AG04449 (cell line): ENCODE measurements around the gene ARID1A.

Experiments
- CTCF ChIA-PET: fragments of 350-600 bp; formaldehyde crosslinking; extraction: SDS; loops from one replicate; lab custom pipeline; 2021; ENCODE audit warnings: antibody characterized with exemption; lab: Yijun Ruan, JAX
- POLR2A ChIA-PET: fragments of 400-600, 350-600 bp; formaldehyde crosslinking; extraction: SDS; loops from one replicate; lab custom pipeline; 2020; ENCODE audit warnings: antibody characterized with exemption, inconsistent platforms; lab: Yijun Ruan, JAX
- DNase-seq: peaks from one replicate; pipeline ENCODE4 v3.0.0-alpha.2; 2010; ENCODE audit warnings: low read depth, low spot score
- H3K4me3 ChIP-seq: 2 replicates; pipeline ENCODE4 v1.5.1; 2011; ENCODE audit warnings: low read depth, mild to moderate bottlenecking, control low read depth, low read length
- CTCF ChIP-seq: IDR thresholded peaks from one replicate; pipeline ENCODE4 v1.5.1; 2011; ENCODE audit warnings: mild to moderate bottlenecking, moderate library complexity, low read length, control low read depth, inconsistent platforms; ENCODE audit not compliant: insufficient read depth; ENCODE audit errors: missing control alignments

Gene ARID1A

GRCh38 chr1:26771285-26771642 is 75.4 kb downstream of the ARID1A start:
- no peak overlapping the region for H3K4me3 ChIP-seq
- no peak for TF ChIP-seq CTCF
- no peak for DNase-seq
- ChIA-PET CTCF (interaction anchor here (0.6 to 2.5 kb wide), 6 partner anchors 9 to 169 kb away, joined by 3 to 16 read pairs (median 3); partner anchors contain the start of gene PIGV), POLR2A (interaction anchor here (0.6 to 2.1 kb wide), 9 partner anchors 10 to 90 kb away, joined by 3 to 10 read pairs (median 5); partner anchors contain the start of gene PIGV)

GRCh38 chr1:26771643-26772321 is 76.0 kb downstream of the ARID1A start:
- ChIA-PET CTCF (interaction anchor here (0.6 to 2.5 kb wide), 8 partner anchors 10 to 186 kb away, joined by 3 to 16 read pairs (median 3); partner anchors contain the start of gene PIGV), POLR2A (interaction anchor here (0.9 to 2.1 kb wide), 9 partner anchors 9 to 79 kb away, joined by 3 to 10 read pairs (median 5); partner anchors contain the start of gene PIGV)
- no peak for TF ChIP-seq CTCF
- DNase-seq: peak; percentile 95
- no peak overlapping the region for H3K4me3 ChIP-seq

- ChIA-PET POLR2A (interaction anchor here (1.0 to 2.1 kb wide), 5 partner anchors 14 to 80 kb away, joined by 3 to 8 read pairs (median 5); partner anchors contain the start of gene PIGV), CTCF (interaction anchor here (0.9 to 2.4 kb wide), 3 partner anchors 13 to 36 kb away, joined by 3 to 11 read pairs (median 3); no protein-coding TSS in a partner anchor)
- DNase-seq: peak; percentile 98
- no peak overlapping the region for H3K4me3 ChIP-seq
- TF ChIP-seq CTCF: no peak
These were observed 76.9 kb downstream of the ARID1A start for GRCh38 chr1:26772687-26773086.

GRCh38 chr1:26774462-26774861 is 78.6 kb downstream of the ARID1A start:
- no peak for TF ChIP-seq CTCF
- H3K4me3 ChIP-seq: no peak overlapping the region
- DNase-seq: no peak
- ChIA-PET CTCF (interaction anchor here (1.1 to 2.4 kb wide), 3 partner anchors 11 to 35 kb away, joined by 3 to 11 read pairs (median 3); partner anchors contain the start of gene PIGV), POLR2A (no interaction called here)

GRCh38 chr1:26775666-26776065 is 79.9 kb downstream of the ARID1A start:
- no peak for TF ChIP-seq CTCF
- POLR2A ChIA-PET: no interaction called here
- CTCF ChIA-PET: no interaction called here
- no peak overlapping the region for H3K4me3 ChIP-seq
- DNase-seq: no peak

- TF ChIP-seq CTCF: no peak
- no peak overlapping the region for H3K4me3 ChIP-seq
- ChIA-PET CTCF (interaction anchor here (1.2 to 4.1 kb wide), 3 partner anchors 10 to 175 kb away, joined by 3 to 32 read pairs (median 4); partner anchors contain the start of gene PIGV), POLR2A (no interaction called here)
- no peak for DNase-seq
These were observed 83.4 kb downstream of the ARID1A start for GRCh38 chr1:26779098-26779668.
